GM18505 (cell line): ENCODE measurements around the gene CP.
A peak's percentile ranks its signal among the peaks of the same experiment; 100 is the strongest.

ENCODE experiments used
- ATAC-seq: cut with Tn5 transposase; IDR thresholded peaks from one replicate; pipeline ENCODE4 v1.9.1; 2021; ENCODE audit not compliant: unreplicated experiment
- POLR2A ChIP-seq: IDR thresholded peaks from 4 replicates; pipeline ENCODE4 v1.6.1; 2011; ENCODE audit warnings: borderline replicate concordance; ENCODE audit not compliant: insufficient read depth, insufficient read length; ENCODE audit errors: extremely low read depth

The CP gene

GRCh38 chr3:149179220-149179619 is 42.4 kb downstream of the CP start:
- no peak for TF ChIP-seq POLR2A
- no peak for ATAC-seq

- no peak for ATAC-seq
- TF ChIP-seq POLR2A: no peak
Observed at GRCh38 chr3:149177122-149177521, 44.5 kb downstream of the CP start.

- TF ChIP-seq POLR2A: no peak
- ATAC-seq: peak; percentile 93
Observed at GRCh38 chr3:149174901-149175300, 46.7 kb downstream of the CP start.

GRCh38 chr3:149170672-149171071 is 51.0 kb downstream of the CP start:
- no peak for ATAC-seq
- no peak for TF ChIP-seq POLR2A

GRCh38 chr3:149167898-149168297 is 53.7 kb downstream of the CP start:
- ATAC-seq: no peak
- no peak for TF ChIP-seq POLR2A

GRCh38 chr3:149163066-149163465 is 58.6 kb downstream of the CP start:
- ATAC-seq: no peak
- TF ChIP-seq POLR2A: no peak

- no peak for ATAC-seq
- no peak for TF ChIP-seq POLR2A
Observed at GRCh38 chr3:149162007-149162406, 59.6 kb downstream of the CP start.

GRCh38 chr3:149160754-149161300 is 60.8 kb downstream of the CP start:
- no peak for ATAC-seq
- TF ChIP-seq POLR2A: no peak

- TF ChIP-seq POLR2A: no peak
- no peak for ATAC-seq
Observed at GRCh38 chr3:149153402-149153801, 68.2 kb downstream of the CP start.

GRCh38 chr3:149152420-149152819 is 69.2 kb downstream of the CP start:
- peak; percentile 89 for ATAC-seq
- TF ChIP-seq POLR2A: no peak

- no peak for TF ChIP-seq POLR2A
- ATAC-seq: no peak
Observed at GRCh38 chr3:149151843-149152242, 69.8 kb downstream of the CP start.

GRCh38 chr3:149150436-149150835 is 71.2 kb downstream of the CP start:
- no peak for TF ChIP-seq POLR2A
- no peak for ATAC-seq

- ATAC-seq: peak; percentile 76
- TF ChIP-seq POLR2A: no peak
Observed at GRCh38 chr3:149145974-149146373, 75.7 kb downstream of the CP start.

GRCh38 chr3:149145356-149145755 is 76.3 kb downstream of the CP start:
- ATAC-seq: no peak
- TF ChIP-seq POLR2A: no peak

- no peak for ATAC-seq
- TF ChIP-seq POLR2A: no peak
Observed at GRCh38 chr3:149142682-149143081, 78.9 kb downstream of the CP start.
